ENCODE data around the gene SUPT20H.

GRCh38 chr13:37049810-37050209 lies 9.7 kb downstream of the SUPT20H start:
- TF ChIP-seq, protein P1, sequence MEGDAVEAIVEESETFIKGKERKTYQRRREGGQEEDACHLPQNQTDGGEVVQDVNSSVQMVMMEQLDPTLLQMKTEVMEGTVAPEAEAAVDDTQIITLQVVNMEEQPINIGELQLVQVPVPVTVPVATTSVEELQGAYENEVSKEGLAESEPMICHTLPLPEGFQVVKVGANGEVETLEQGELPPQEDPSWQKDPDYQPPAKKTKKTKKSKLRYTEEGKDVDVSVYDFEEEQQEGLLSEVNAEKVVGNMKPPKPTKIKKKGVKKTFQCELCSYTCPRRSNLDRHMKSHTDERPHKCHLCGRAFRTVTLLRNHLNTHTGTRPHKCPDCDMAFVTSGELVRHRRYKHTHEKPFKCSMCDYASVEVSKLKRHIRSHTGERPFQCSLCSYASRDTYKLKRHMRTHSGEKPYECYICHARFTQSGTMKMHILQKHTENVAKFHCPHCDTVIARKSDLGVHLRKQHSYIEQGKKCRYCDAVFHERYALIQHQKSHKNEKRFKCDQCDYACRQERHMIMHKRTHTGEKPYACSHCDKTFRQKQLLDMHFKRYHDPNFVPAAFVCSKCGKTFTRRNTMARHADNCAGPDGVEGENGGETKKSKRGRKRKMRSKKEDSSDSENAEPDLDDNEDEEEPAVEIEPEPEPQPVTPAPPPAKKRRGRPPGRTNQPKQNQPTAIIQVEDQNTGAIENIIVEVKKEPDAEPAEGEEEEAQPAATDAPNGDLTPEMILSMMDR (IDR thresholded peaks at IDR 0.05; ENCODE audit: low read length): no peak
- TF ChIP-seq EZH2phosphoT487 (IDR thresholded peaks at IDR 0.05; ENCODE audit: low read length) (no peak), EZH2 (optimal IDR thresholded peaks at IDR 0.05; ENCODE audit: low read depth, low read length) (no peak)

Measured in MM.1S (cell line).